ENCODE results near the gene SMARCA1. TPM values are rescaled to one million over a fixed set of nuclear protein-coding genes. Genes with fewer than 3 reads are reported as not detected.

Gene SMARCA1
- polyA plus RNA-seq, 3 donors: 0.03 to 0.13 TPM; not detected in 1

DNA sequence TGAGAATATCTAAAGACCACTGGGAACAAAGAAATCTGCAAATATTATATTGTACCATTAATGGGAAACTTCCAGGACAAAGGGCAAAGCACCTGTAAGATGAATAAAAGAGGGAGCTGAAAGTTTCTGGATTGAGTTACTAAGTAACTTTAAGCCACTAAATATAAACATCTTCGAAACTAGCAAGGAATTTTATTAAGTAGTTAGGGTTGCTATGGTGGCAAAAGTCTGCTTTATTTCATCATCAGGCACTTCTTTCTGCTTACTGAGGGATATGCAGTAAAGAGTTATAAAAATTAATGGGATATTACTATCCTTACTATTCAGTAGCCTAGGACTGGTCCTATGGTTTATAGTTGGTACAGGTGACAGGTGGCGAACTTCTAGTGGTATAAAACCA is 33.0 kb downstream of the SMARCA1 start:
- Mint-ChIP-seq H3K4me3 (no peak overlapping the region), H3K27me3 (ENCODE audit: low read depth in 3 of 3) (peaks cover 0 to 2% (median 0%) of the 10 kb centered on the region in 3 donors), H3K9me3 (peaks cover 0 to 3% (median 0%) of the 10 kb centered on the region in 7 donors), H3K36me3 (no peaks in the 10 kb centered on the region), H3K27ac (no peak overlapping the region), H3K4me1 (no peaks in the 10 kb centered on the region)
- no peaks in the 10 kb centered on the region for H3K9me3 ChIP-seq (replicated peaks in 1 of 2; ENCODE audit: control insufficient read depth in 1 of 2, insufficient read depth in 1 of 2, low read length in 2 of 2)
- no peak overlapping the region for H3K27ac ChIP-seq (ENCODE audit: low read depth in 1 of 2, low read length in 2 of 2)
- H3K36me3 ChIP-seq (replicated peaks in 1 of 2; ENCODE audit: control insufficient read depth in 1 of 2, insufficient read depth in 2 of 2, low read length in 2 of 2): no peaks in the 10 kb centered on the region
- H3K4me2 ChIP-seq (replicated peaks; ENCODE audit: extremely low read depth, low read length, poor library complexity, severe bottlenecking): no peak overlapping the region
- H3K27me3 ChIP-seq (ENCODE audit: control insufficient read depth in 2 of 2, insufficient read depth in 2 of 2, low read length in 2 of 2): no peaks in the 10 kb centered on the region
- no peak overlapping the region for H2AFZ ChIP-seq (ENCODE audit: insufficient read depth, low read depth, low read length, poor library complexity, severe bottlenecking)
- WGBS (ENCODE audit: insufficient coverage): no CpG with 5 or more reads among the region's 2 CpGs
- H3K79me2 ChIP-seq (ENCODE audit: insufficient read depth, low read length): no peaks in the 10 kb centered on the region
- no peak overlapping the region for H3K9ac ChIP-seq (ENCODE audit: insufficient read depth, low read length, poor library complexity, severe bottlenecking)
- no peak overlapping the region for H3K4me3 ChIP-seq (replicated peaks in 1 of 3; ENCODE audit: low read depth in 2 of 3, low read length in 3 of 3)
- no peaks in the 10 kb centered on the region for H4K20me1 ChIP-seq (ENCODE audit: insufficient read depth, low read length)
- no peak for DNase-seq
- TF ChIP-seq, protein P1, sequence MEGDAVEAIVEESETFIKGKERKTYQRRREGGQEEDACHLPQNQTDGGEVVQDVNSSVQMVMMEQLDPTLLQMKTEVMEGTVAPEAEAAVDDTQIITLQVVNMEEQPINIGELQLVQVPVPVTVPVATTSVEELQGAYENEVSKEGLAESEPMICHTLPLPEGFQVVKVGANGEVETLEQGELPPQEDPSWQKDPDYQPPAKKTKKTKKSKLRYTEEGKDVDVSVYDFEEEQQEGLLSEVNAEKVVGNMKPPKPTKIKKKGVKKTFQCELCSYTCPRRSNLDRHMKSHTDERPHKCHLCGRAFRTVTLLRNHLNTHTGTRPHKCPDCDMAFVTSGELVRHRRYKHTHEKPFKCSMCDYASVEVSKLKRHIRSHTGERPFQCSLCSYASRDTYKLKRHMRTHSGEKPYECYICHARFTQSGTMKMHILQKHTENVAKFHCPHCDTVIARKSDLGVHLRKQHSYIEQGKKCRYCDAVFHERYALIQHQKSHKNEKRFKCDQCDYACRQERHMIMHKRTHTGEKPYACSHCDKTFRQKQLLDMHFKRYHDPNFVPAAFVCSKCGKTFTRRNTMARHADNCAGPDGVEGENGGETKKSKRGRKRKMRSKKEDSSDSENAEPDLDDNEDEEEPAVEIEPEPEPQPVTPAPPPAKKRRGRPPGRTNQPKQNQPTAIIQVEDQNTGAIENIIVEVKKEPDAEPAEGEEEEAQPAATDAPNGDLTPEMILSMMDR (IDR thresholded peaks at IDR 0.05): no peak
- intact Hi-C loops (cut with micrococcal nuclease): no loop called here
- H3K4me1 ChIP-seq (ENCODE audit: control insufficient read depth in 1 of 2, insufficient read depth in 2 of 2, low read length in 2 of 2): no peaks in the 10 kb centered on the region

DNA sequence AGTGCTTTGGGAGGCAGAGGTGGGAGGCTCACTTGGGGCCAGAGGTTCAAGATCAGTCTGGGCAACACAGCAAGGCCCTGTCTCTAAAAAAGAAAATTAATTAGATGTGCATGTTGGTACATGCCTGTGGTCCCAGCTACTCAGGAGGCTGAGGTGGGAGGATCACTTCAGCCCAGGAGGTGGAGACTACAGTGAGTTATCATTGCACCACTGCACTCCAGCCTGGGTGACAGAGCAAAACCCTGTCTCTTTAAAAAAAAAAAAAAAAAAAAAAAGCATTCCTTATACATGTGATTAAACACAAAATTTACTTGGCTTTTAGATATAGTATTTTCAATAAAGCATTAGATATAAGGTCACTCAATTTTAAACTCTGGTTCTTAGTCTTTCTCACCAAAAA is 34.9 kb downstream of the SMARCA1 start:
- Histone ChIP-seq H3K27ac (ENCODE audit: low read depth in 1 of 2, low read length in 2 of 2) (no peak overlapping the region), H3K4me3 (replicated peaks in 1 of 3; ENCODE audit: low read depth in 2 of 3, low read length in 3 of 3) (no peak overlapping the region), H3K9me3 (replicated peaks in 1 of 2; ENCODE audit: control insufficient read depth in 1 of 2, insufficient read depth in 1 of 2, low read length in 2 of 2) (no peaks in the 10 kb centered on the region), H3K79me2 (ENCODE audit: insufficient read depth, low read length) (no peaks in the 10 kb centered on the region), H3K9ac (ENCODE audit: insufficient read depth, low read length, poor library complexity, severe bottlenecking) (no peak overlapping the region), H3K4me2 (replicated peaks; ENCODE audit: extremely low read depth, low read length, poor library complexity, severe bottlenecking) (no peak overlapping the region), H3K4me1 (ENCODE audit: control insufficient read depth in 1 of 2, insufficient read depth in 2 of 2, low read length in 2 of 2) (no peaks in the 10 kb centered on the region), H4K20me1 (ENCODE audit: insufficient read depth, low read length) (no peaks in the 10 kb centered on the region), H3K36me3 (replicated peaks in 1 of 2; ENCODE audit: control insufficient read depth in 1 of 2, insufficient read depth in 2 of 2, low read length in 2 of 2) (no peaks in the 10 kb centered on the region), H3K27me3 (ENCODE audit: control insufficient read depth in 2 of 2, insufficient read depth in 2 of 2, low read length in 2 of 2) (no peaks in the 10 kb centered on the region), H2AFZ (ENCODE audit: insufficient read depth, low read depth, low read length, poor library complexity, severe bottlenecking) (no peak overlapping the region)
- Mint-ChIP-seq H3K4me3 (no peak overlapping the region), H3K4me1 (no peaks in the 10 kb centered on the region), H3K27me3 (ENCODE audit: low read depth in 3 of 3) (peaks cover 0 to 2% (median 0%) of the 10 kb centered on the region in 3 donors), H3K27ac (no peak overlapping the region), H3K36me3 (no peaks in the 10 kb centered on the region), H3K9me3 (peaks cover 0 to 3% (median 0%) of the 10 kb centered on the region in 7 donors)
- TF ChIP-seq, protein P1 (IDR thresholded peaks at IDR 0.05): no peak
- intact Hi-C loops (cut with micrococcal nuclease): no loop called here
- DNase-seq: no peak

Data from CD14-positive monocyte (primary cell).